ENCODE measurements around the gene MYG1. TPM values are rescaled to one million over a fixed set of nuclear protein-coding genes. Genes with fewer than 3 reads are reported as not detected.
A peak's percentile ranks its signal among the peaks of the same experiment; 100 is the strongest.

Gene MYG1
- total and polyA plus RNA-seq, 2 of the 13 experiments (the other 11 are each of a cell fraction or from before 2014, with no cell fraction given): 38.6 to 58.0 TPM

GRCh38 chr12:53352331-53353256 lies 53.1 kb downstream of the MYG1 start (continued):
- TF ChIP-seq HOXA9 (CRISPR knock-in tag; IDR thresholded peaks at IDR 0.05; ENCODE audit: borderline replicate concordance): no peak
- no peak for TF ChIP-seq WIZ (CRISPR knock-in tag; IDR thresholded peaks at IDR 0.05)
- no peak for TF ChIP-seq SALL2 (CRISPR knock-in tag; IDR thresholded peaks at IDR 0.05)
- TF ChIP-seq ZBTB7B (CRISPR knock-in tag; IDR thresholded peaks at IDR 0.05): no peak
- TF ChIP-seq HNRNPL (IDR thresholded peaks at IDR 0.05; ENCODE audit: low read depth, low read length): no peak
- TF ChIP-seq, protein P1, sequence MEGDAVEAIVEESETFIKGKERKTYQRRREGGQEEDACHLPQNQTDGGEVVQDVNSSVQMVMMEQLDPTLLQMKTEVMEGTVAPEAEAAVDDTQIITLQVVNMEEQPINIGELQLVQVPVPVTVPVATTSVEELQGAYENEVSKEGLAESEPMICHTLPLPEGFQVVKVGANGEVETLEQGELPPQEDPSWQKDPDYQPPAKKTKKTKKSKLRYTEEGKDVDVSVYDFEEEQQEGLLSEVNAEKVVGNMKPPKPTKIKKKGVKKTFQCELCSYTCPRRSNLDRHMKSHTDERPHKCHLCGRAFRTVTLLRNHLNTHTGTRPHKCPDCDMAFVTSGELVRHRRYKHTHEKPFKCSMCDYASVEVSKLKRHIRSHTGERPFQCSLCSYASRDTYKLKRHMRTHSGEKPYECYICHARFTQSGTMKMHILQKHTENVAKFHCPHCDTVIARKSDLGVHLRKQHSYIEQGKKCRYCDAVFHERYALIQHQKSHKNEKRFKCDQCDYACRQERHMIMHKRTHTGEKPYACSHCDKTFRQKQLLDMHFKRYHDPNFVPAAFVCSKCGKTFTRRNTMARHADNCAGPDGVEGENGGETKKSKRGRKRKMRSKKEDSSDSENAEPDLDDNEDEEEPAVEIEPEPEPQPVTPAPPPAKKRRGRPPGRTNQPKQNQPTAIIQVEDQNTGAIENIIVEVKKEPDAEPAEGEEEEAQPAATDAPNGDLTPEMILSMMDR (CRISPR knock-in tag; IDR thresholded peaks at IDR 0.05): peak; percentile 93
- TF ChIP-seq NFE2L2 (IDR thresholded peaks at IDR 0.05; ENCODE audit: low read length): no peak
- no peak for TF ChIP-seq RFX1 (IDR thresholded peaks at IDR 0.05)
- TF ChIP-seq, protein P2, sequence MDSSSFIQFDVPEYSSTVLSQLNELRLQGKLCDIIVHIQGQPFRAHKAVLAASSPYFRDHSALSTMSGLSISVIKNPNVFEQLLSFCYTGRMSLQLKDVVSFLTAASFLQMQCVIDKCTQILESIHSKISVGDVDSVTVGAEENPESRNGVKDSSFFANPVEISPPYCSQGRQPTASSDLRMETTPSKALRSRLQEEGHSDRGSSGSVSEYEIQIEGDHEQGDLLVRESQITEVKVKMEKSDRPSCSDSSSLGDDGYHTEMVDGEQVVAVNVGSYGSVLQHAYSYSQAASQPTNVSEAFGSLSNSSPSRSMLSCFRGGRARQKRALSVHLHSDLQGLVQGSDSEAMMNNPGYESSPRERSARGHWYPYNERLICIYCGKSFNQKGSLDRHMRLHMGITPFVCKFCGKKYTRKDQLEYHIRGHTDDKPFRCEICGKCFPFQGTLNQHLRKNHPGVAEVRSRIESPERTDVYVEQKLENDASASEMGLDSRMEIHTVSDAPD (CRISPR knock-in tag; IDR thresholded peaks at IDR 0.05): no peak
- no peak for TF ChIP-seq NR2C2 (CRISPR knock-in tag; IDR thresholded peaks at IDR 0.05; ENCODE audit: borderline replicate concordance)
- no peak for TF ChIP-seq TOE1 (CRISPR knock-in tag; IDR thresholded peaks at IDR 0.05)
- TF ChIP-seq, protein P3, sequence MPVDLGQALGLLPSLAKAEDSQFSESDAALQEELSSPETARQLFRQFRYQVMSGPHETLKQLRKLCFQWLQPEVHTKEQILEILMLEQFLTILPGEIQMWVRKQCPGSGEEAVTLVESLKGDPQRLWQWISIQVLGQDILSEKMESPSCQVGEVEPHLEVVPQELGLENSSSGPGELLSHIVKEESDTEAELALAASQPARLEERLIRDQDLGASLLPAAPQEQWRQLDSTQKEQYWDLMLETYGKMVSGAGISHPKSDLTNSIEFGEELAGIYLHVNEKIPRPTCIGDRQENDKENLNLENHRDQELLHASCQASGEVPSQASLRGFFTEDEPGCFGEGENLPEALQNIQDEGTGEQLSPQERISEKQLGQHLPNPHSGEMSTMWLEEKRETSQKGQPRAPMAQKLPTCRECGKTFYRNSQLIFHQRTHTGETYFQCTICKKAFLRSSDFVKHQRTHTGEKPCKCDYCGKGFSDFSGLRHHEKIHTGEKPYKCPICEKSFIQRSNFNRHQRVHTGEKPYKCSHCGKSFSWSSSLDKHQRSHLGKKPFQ (CRISPR knock-in tag; IDR thresholded peaks at IDR 0.05; ENCODE audit: insufficient replicate concordance): no peak
- TF ChIP-seq PAF1 (CRISPR knock-in tag; IDR thresholded peaks at IDR 0.05): no peak
- no peak for TF ChIP-seq KDM6A (CRISPR knock-in tag; IDR thresholded peaks at IDR 0.05; ENCODE audit: low read depth)
- TF ChIP-seq BCL6 (CRISPR knock-in tag; IDR thresholded peaks at IDR 0.05): no peak
- no peak for TF ChIP-seq ATF7 (IDR thresholded peaks at IDR 0.05)
- TF ChIP-seq ATF7 (CRISPR knock-in tag; IDR thresholded peaks at IDR 0.05): no peak
- no peak for TF ChIP-seq HMGXB3 (CRISPR knock-in tag; IDR thresholded peaks at IDR 0.05; ENCODE audit: borderline replicate concordance)
- no peak for TF ChIP-seq ZNF44 (CRISPR knock-in tag; IDR thresholded peaks at IDR 0.05)
- no peak for TF ChIP-seq ZMYM3 (CRISPR knock-in tag; IDR thresholded peaks at IDR 0.05)

Data from HepG2 (cell line).